Measurements from ENCODE around the gene ELOVL1. TPM values are rescaled to one million over a fixed set of nuclear protein-coding genes. Genes with fewer than 3 reads are reported as not detected.
A peak's percentile ranks its signal among the peaks of the same experiment; 100 is the strongest.

ELOVL1 gene
- total and polyA plus RNA-seq, 4 donors, result 12.8 to 50.3 (median 35.3) TPM

- TF ChIP-seq ATF3 (IDR thresholded peaks at IDR 0.05), result no peak
- no peak for TF ChIP-seq EGR1 (IDR thresholded peaks at IDR 0.05; ENCODE audit: low read depth in 2 of 2)
- TF ChIP-seq JUND (IDR thresholded peaks at IDR 0.05), result peak in 1 of 2 donors; percentile 47
- TF ChIP-seq RAD21 (IDR thresholded peaks at IDR 0.05), result peak in 1 of 2 donors; percentile 8
- peak; percentile 29 for TF ChIP-seq SP1 (IDR thresholded peaks at IDR 0.05)
- TF ChIP-seq ZBTB33 (IDR thresholded peaks at IDR 0.05), result no peak
- no peak for TF ChIP-seq FOXA1 (IDR thresholded peaks at IDR 0.05)
Observed at GRCh38 chr1:43345120-43345519, 22.7 kb downstream of the ELOVL1 start (continued).

GRCh38 chr1:43344267-43344850, 23.5 kb downstream of the ELOVL1 start:
- WGBS, result 47% methylated on average over 4 of the region's 4 CpGs
- no peaks in the 10 kb centered on the region for H3K27me3 ChIP-seq (ENCODE audit: control insufficient read depth in 4 of 4, insufficient read depth in 4 of 4, low read length in 3 of 4)
- H3K36me3 ChIP-seq (ENCODE audit: control insufficient read depth in 4 of 4, insufficient read depth in 3 of 4, low read depth in 1 of 4, low read length in 3 of 4), result no peaks in the 10 kb centered on the region
- H3K4me3 ChIP-seq (ENCODE audit: low read depth in 1 of 3, low read length in 3 of 3), result no peak overlapping the region
- no peak for DNase-seq (ENCODE audit: low spot score)
- TF ChIP-seq CTCF (IDR thresholded peaks at IDR 0.05; ENCODE audit: low read depth, low read length, missing input control) (no peak), TAF1 (conservative IDR thresholded peaks at IDR 0.05) (no peak), RXRA (IDR thresholded peaks at IDR 0.05) (peak; percentile 25 to 47), SP1 (IDR thresholded peaks at IDR 0.05) (no peak), YY1 (IDR thresholded peaks at IDR 0.05) (no peak), EGR1 (IDR thresholded peaks at IDR 0.05; ENCODE audit: low read depth in 2 of 2) (no peak), JUND (IDR thresholded peaks at IDR 0.05) (no peak), HNF4A (conservative IDR thresholded peaks at IDR 0.05) (peak; percentile 27 to 39)
- H3K9me3 ChIP-seq (ENCODE audit: control insufficient read depth in 4 of 4, low read length in 3 of 4), result no peaks in the 10 kb centered on the region
- peak overlapping the region in 1 of 2 donors; percentile 27 for H3K27ac ChIP-seq (ENCODE audit: low read depth in 1 of 2, low read length in 2 of 2)
- no peak overlapping the region for H3K9ac ChIP-seq (ENCODE audit: low read depth in 1 of 2, low read length in 2 of 2)
- peaks cover 0 to 20% (median 11%) of the 10 kb centered on the region in 4 donors for H3K4me1 ChIP-seq (ENCODE audit: control insufficient read depth in 4 of 4, insufficient read depth in 4 of 4, low read length in 3 of 4)

GRCh38 chr1:43340559-43340958, 27.3 kb downstream of the ELOVL1 start:
- 49% methylated on average over 1 of the region's 1 CpG for WGBS
- no peak overlapping the region for H3K27ac ChIP-seq (ENCODE audit: low read depth in 1 of 2, low read length in 2 of 2)
- TF ChIP-seq RXRA (IDR thresholded peaks at IDR 0.05) (peak in 1 of 2 donors; percentile 4), TAF1 (conservative IDR thresholded peaks at IDR 0.05) (no peak)

More at GRCh38 chr1:43340559-43340958, 27.3 kb downstream of the ELOVL1 start:
- no peaks in the 10 kb centered on the region for H3K36me3 ChIP-seq (ENCODE audit: control insufficient read depth in 4 of 4, insufficient read depth in 3 of 4, low read depth in 1 of 4, low read length in 3 of 4)
- no peaks in the 10 kb centered on the region for H3K9me3 ChIP-seq (ENCODE audit: control insufficient read depth in 4 of 4, low read length in 3 of 4)
- no peak overlapping the region for H3K4me3 ChIP-seq (ENCODE audit: low read depth in 1 of 3, low read length in 3 of 3)
- peaks cover 0 to 14% (median 9%) of the 10 kb centered on the region in 4 donors for H3K4me1 ChIP-seq (ENCODE audit: control insufficient read depth in 4 of 4, insufficient read depth in 4 of 4, low read length in 3 of 4)
- no peak for DNase-seq (ENCODE audit: low spot score)
- H3K27me3 ChIP-seq (ENCODE audit: control insufficient read depth in 4 of 4, insufficient read depth in 4 of 4, low read length in 3 of 4), result no peaks in the 10 kb centered on the region
- H3K9ac ChIP-seq (ENCODE audit: low read depth in 1 of 2, low read length in 2 of 2), result no peak overlapping the region
